ENCODE results near the gene ACOX3. TPM values are rescaled to one million over a fixed set of nuclear protein-coding genes. Genes with fewer than 3 reads are reported as not detected.

Gene ACOX3
- total RNA-seq, 4 donors from 2014 or later = 18.7 to 104 (median 31.3) TPM

GRCh38 chr4:8439914-8440491 lies 520 bp downstream of the ACOX3 start:
- peaks cover 24 to 73% (median 37%) of the 10 kb centered on the region in 4 donors for H3K4me1 ChIP-seq
- peaks cover 0 to 5% of the 10 kb centered on the region in 2 donors for H3K9me3 ChIP-seq
- peak; percentile 26 for DNase-seq
- H3K27me3 ChIP-seq = no peaks in the 10 kb centered on the region
- intact Hi-C loops (cut with DNase I; ENCODE audit: low total_unique reads) (no loop called here), in situ Hi-C loops (cut with MboI; ENCODE audit: low pct_ligation_motif_present in 1 of 4, low pct_unique_long_range_greater_than_20kb in 1 of 4, low sequenced_read_pairs in 3 of 4) (no loop called here)
- whole genome bisulfite sequencing, 2 donors (ENCODE audit: low coverage in 1 of 2) = 23 to 34% methylated on average over 12 of the region's 12 CpGs
- peak overlapping the region; percentile 90 to 99 (median 98) for H3K27ac ChIP-seq
- H3K4me3 ChIP-seq = peak overlapping the region; percentile 87 to 100 (median 96)
- no peaks in the 10 kb centered on the region for H3K36me3 ChIP-seq
- TF ChIP-seq POLR2AphosphoS5 (IDR thresholded peaks at IDR 0.05) = no peak
- TF ChIP-seq POLR2A (IDR thresholded peaks at IDR 0.05) = no peak
- no peak for TF ChIP-seq EP300 (IDR thresholded peaks at IDR 0.05; ENCODE audit: low read depth)
- TF ChIP-seq CTCF (IDR thresholded peaks at IDR 0.05) = no peak

- TF ChIP-seq EP300 (IDR thresholded peaks at IDR 0.05; ENCODE audit: low read depth) = no peak
- no peak for TF ChIP-seq POLR2A (IDR thresholded peaks at IDR 0.05)
- TF ChIP-seq POLR2AphosphoS5 (IDR thresholded peaks at IDR 0.05) = no peak
- no peak for TF ChIP-seq CTCF (IDR thresholded peaks at IDR 0.05)
- no peaks in the 10 kb centered on the region for H3K36me3 ChIP-seq
- intact Hi-C loops (cut with DNase I; ENCODE audit: low total_unique reads) (no loop called here), in situ Hi-C loops (cut with MboI; ENCODE audit: low pct_ligation_motif_present in 1 of 4, low pct_unique_long_range_greater_than_20kb in 1 of 4, low sequenced_read_pairs in 3 of 4) (no loop called here)
- H3K27me3 ChIP-seq = no peaks in the 10 kb centered on the region
- WGBS, 2 donors (ENCODE audit: low coverage in 1 of 2) = 40 to 59% methylated on average over 3 of the region's 3 CpGs
- peaks cover 0 to 5% of the 10 kb centered on the region in 2 donors for H3K9me3 ChIP-seq
- H3K27ac ChIP-seq = peak overlapping the region in 3 of 4 donors; percentile 97 to 99 (median 98)
- no peak for DNase-seq
- peaks cover 26 to 82% (median 42%) of the 10 kb centered on the region in 4 donors for H3K4me1 ChIP-seq
- peak overlapping the region in 1 of 4 donors; percentile 100 for H3K4me3 ChIP-seq
Measured at GRCh38 chr4:8439168-8439567, 1.4 kb downstream of the ACOX3 start.

- Histone ChIP-seq H3K27me3 (no peaks in the 10 kb centered on the region), H3K4me3 (peak overlapping the region in 1 of 4 donors; percentile 100), H3K36me3 (no peaks in the 10 kb centered on the region), H3K27ac (peak overlapping the region in 3 of 4 donors; percentile 26 to 98 (median 97)), H3K9me3 (peaks cover 0 to 5% of the 10 kb centered on the region in 2 donors), H3K4me1 (peaks cover 26 to 86% (median 43%) of the 10 kb centered on the region in 4 donors)
- intact Hi-C loops (cut with DNase I; ENCODE audit: low total_unique reads) = no loop called here
- in situ Hi-C loops (cut with MboI; ENCODE audit: low pct_ligation_motif_present in 1 of 4, low pct_unique_long_range_greater_than_20kb in 1 of 4, low sequenced_read_pairs in 3 of 4) = no loop called here
- TF ChIP-seq EP300 (IDR thresholded peaks at IDR 0.05; ENCODE audit: low read depth) (no peak), POLR2A (IDR thresholded peaks at IDR 0.05) (no peak), CTCF (IDR thresholded peaks at IDR 0.05) (no peak), POLR2AphosphoS5 (IDR thresholded peaks at IDR 0.05) (no peak)
- no peak for DNase-seq
- 76 to 86% methylated on average over 11 of the region's 11 CpGs for WGBS, 2 donors (ENCODE audit: low coverage in 1 of 2)
Measured at GRCh38 chr4:8438743-8439142, 1.8 kb downstream of the ACOX3 start.

- Histone ChIP-seq H3K27me3 (no peaks in the 10 kb centered on the region), H3K36me3 (no peaks in the 10 kb centered on the region), H3K27ac (peak overlapping the region; percentile 64 to 98 (median 77)), H3K4me1 (peaks cover 20 to 76% (median 38%) of the 10 kb centered on the region in 4 donors), H3K9me3 (peaks cover 0 to 5% of the 10 kb centered on the region in 2 donors), H3K4me3 (peak overlapping the region in 1 of 4 donors; percentile 24)
- in situ Hi-C loops (cut with MboI; ENCODE audit: low pct_ligation_motif_present in 1 of 4, low pct_unique_long_range_greater_than_20kb in 1 of 4, low sequenced_read_pairs in 3 of 4) (no loop called here), intact Hi-C loops (cut with DNase I; ENCODE audit: low total_unique reads) (no loop called here)
- WGBS, 2 donors (ENCODE audit: low coverage in 1 of 2) = 73 to 74% methylated on average over 11 to 13 of the region's 13 CpGs
- no peak for DNase-seq
- peak in 3 of 5 experiments; percentile 12 to 30 (median 14) for TF ChIP-seq CTCF (IDR thresholded peaks at IDR 0.05)
- no peak for TF ChIP-seq POLR2AphosphoS5 (IDR thresholded peaks at IDR 0.05)
Measured at GRCh38 chr4:8437281-8437680, 3.2 kb downstream of the ACOX3 start.
